ENCODE measurements around the gene CPT1B. TPM values are rescaled to one million over a fixed set of nuclear protein-coding genes. Genes with fewer than 3 reads are reported as not detected.

Gene CPT1B
- total and polyA plus RNA-seq, 2 of the 4 experiments (the other 2 are of a cell fraction) = 0.36 to 1.8 TPM

Other genes starting within 250 kb of the CPT1B start
- 49.4 and 51.6 TPM in 2 replicates for gene PPP6R2, start 235.1 kb downstream of the CPT1B start, total RNA-seq (2012; rRNA removed)
- gene PPP6R2, start 235.1 kb downstream of the CPT1B start, polyA plus RNA-seq (2012; rRNA removed) = 46.9 and 49.2 TPM in 2 replicates
- gene SBF1, start 103.4 kb downstream of the CPT1B start, total RNA-seq (2012; rRNA removed) = 21.5 and 22.8 TPM in 2 replicates
- 33.2 and 41.0 TPM in 2 replicates for gene SBF1, start 103.4 kb downstream of the CPT1B start, polyA plus RNA-seq (2012; rRNA removed)
- 0.18 and 0.28 TPM in 2 replicates for gene ADM2, start 96.9 kb downstream of the CPT1B start, total RNA-seq (2012; rRNA removed)
- gene ADM2, start 96.9 kb downstream of the CPT1B start, polyA plus RNA-seq (2012; rRNA removed) = 1.9 and 2.3 TPM in 2 replicates
- gene MIOX, start 91.6 kb downstream of the CPT1B start, total RNA-seq (2012; rRNA removed) = not detected in 2 replicates
- not detected in 2 replicates for gene MIOX, start 91.6 kb downstream of the CPT1B start, polyA plus RNA-seq (2012; rRNA removed)
- 15.6 and 16.8 TPM in 2 replicates for gene LMF2, start 70.7 kb downstream of the CPT1B start, total RNA-seq (2012; rRNA removed)
- gene LMF2, start 70.7 kb downstream of the CPT1B start, polyA plus RNA-seq (2012; rRNA removed) = 82.6 and 103 TPM in 2 replicates
- 36.4 and 38.5 TPM in 2 replicates for gene NCAPH2, start 70.2 kb downstream of the CPT1B start, total RNA-seq (2012; rRNA removed)
- 30.2 and 30.8 TPM in 2 replicates for gene NCAPH2, start 70.2 kb downstream of the CPT1B start, polyA plus RNA-seq (2012; rRNA removed)
- gene SCO2, start 52.8 kb downstream of the CPT1B start, total RNA-seq (2012; rRNA removed) = 1.3 and 1.7 TPM in 2 replicates
- gene SCO2, start 52.8 kb downstream of the CPT1B start, polyA plus RNA-seq (2012; rRNA removed) = 1.8 and 1.9 TPM in 2 replicates
- gene TYMP, start 48.4 kb downstream of the CPT1B start, total RNA-seq (2012; rRNA removed) = 0.18 and 0.28 TPM in 2 replicates
- gene TYMP, start 48.4 kb downstream of the CPT1B start, polyA plus RNA-seq (2012; rRNA removed) = 0.74 and 1.5 TPM in 2 replicates
- gene KLHDC7B, start 32.5 kb downstream of the CPT1B start, total RNA-seq (2012; rRNA removed) = not detected in 2 replicates
- gene KLHDC7B, start 32.5 kb downstream of the CPT1B start, polyA plus RNA-seq (2012; rRNA removed) = 0.03 and 0.05 TPM in 2 replicates
- gene SYCE3, start 15.5 kb downstream of the CPT1B start, total RNA-seq (2012; rRNA removed) = not detected in 2 replicates
- gene SYCE3, start 15.5 kb downstream of the CPT1B start, polyA plus RNA-seq (2012; rRNA removed) = not detected in 2 replicates
- gene CHKB, start 4.4 kb upstream of the CPT1B start, total RNA-seq (2012; rRNA removed) = 7.2 and 8.1 TPM in 2 replicates
- 35.3 and 36.9 TPM in 2 replicates for gene CHKB, start 4.4 kb upstream of the CPT1B start, polyA plus RNA-seq (2012; rRNA removed)
- under 0.01 TPM in 2 replicates for gene MAPK8IP2, start 22.4 kb upstream of the CPT1B start, total RNA-seq (2012; rRNA removed)
- gene MAPK8IP2, start 22.4 kb upstream of the CPT1B start, polyA plus RNA-seq (2012; rRNA removed) = 0.14 and 0.22 TPM in 2 replicates
- gene ARSA, start 49.7 kb upstream of the CPT1B start, total RNA-seq (2012; rRNA removed) = 3.1 and 3.4 TPM in 2 replicates
- 24.2 and 30.0 TPM in 2 replicates for gene ARSA, start 49.7 kb upstream of the CPT1B start, polyA plus RNA-seq (2012; rRNA removed)
- 0.18 and 0.28 TPM in 2 replicates for gene SHANK3, start 94.4 kb upstream of the CPT1B start, total RNA-seq (2012; rRNA removed)
- 1.5 and 2.2 TPM in 2 replicates for gene SHANK3, start 94.4 kb upstream of the CPT1B start, polyA plus RNA-seq (2012; rRNA removed)
- gene ACR, start 159.8 kb upstream of the CPT1B start, total RNA-seq (2012; rRNA removed) = not detected in 2 replicates
- not detected in 2 replicates for gene ACR, start 159.8 kb upstream of the CPT1B start, polyA plus RNA-seq (2012; rRNA removed)
- 8.4 and 8.6 TPM in 2 replicates for gene RABL2B, start 205.2 kb upstream of the CPT1B start, total RNA-seq (2012; rRNA removed)
- 23.1 and 23.3 TPM in 2 replicates for gene RABL2B, start 205.2 kb upstream of the CPT1B start, polyA plus RNA-seq (2012; rRNA removed)

All from IMR-90 (cell line).